ENCODE measurements around the gene HLCS.

HLCS gene

GRCh38 chr21:36769051-36769839 is 197.2 kb downstream of the HLCS start:
- no peak for DNase-seq (ENCODE audit: low spot score)

GRCh38 chr21:36768496-36768895 is 198.0 kb downstream of the HLCS start:
- no peak for DNase-seq (ENCODE audit: low spot score)

- DNase-seq (ENCODE audit: low spot score): no peak
Observed at GRCh38 chr21:36767096-36767495, 199.4 kb downstream of the HLCS start.

- DNase-seq (ENCODE audit: low spot score): no peak
Observed at GRCh38 chr21:36766511-36766910, 200.0 kb downstream of the HLCS start.

- no peak for DNase-seq (ENCODE audit: low spot score)
Observed at GRCh38 chr21:36765229-36765628, 201.2 kb downstream of the HLCS start.

- no peak for DNase-seq (ENCODE audit: low spot score)
Observed at GRCh38 chr21:36763305-36763704, 203.2 kb downstream of the HLCS start.

- DNase-seq (ENCODE audit: low spot score): no peak
Observed at GRCh38 chr21:36762642-36763041, 203.8 kb downstream of the HLCS start.

GRCh38 chr21:36761685-36762084 is 204.8 kb downstream of the HLCS start:
- DNase-seq (ENCODE audit: low spot score): no peak

- DNase-seq (ENCODE audit: low spot score): no peak
Observed at GRCh38 chr21:36759348-36760083, 207.0 kb downstream of the HLCS start.

GRCh38 chr21:36757196-36757595 is 209.3 kb downstream of the HLCS start:
- no peak for DNase-seq (ENCODE audit: low spot score)

GRCh38 chr21:36756527-36756926 is 209.9 kb downstream of the HLCS start:
- DNase-seq (ENCODE audit: low spot score): no peak

- DNase-seq (ENCODE audit: low spot score): no peak
Observed at GRCh38 chr21:36754241-36754898, 212.1 kb downstream of the HLCS start.

GRCh38 chr21:36753556-36753955 is 212.9 kb downstream of the HLCS start:
- no peak for DNase-seq (ENCODE audit: low spot score)

GRCh38 chr21:36751383-36751782 is 215.1 kb downstream of the HLCS start:
- DNase-seq (ENCODE audit: low spot score): no peak

GRCh38 chr21:36750576-36750959 is 215.9 kb downstream of the HLCS start:
- no peak for DNase-seq (ENCODE audit: low spot score)

GRCh38 chr21:36749935-36750575 is 216.4 kb downstream of the HLCS start:
- DNase-seq (ENCODE audit: low spot score): no peak

- peak; percentile 34 for DNase-seq (ENCODE audit: low spot score)
Observed at GRCh38 chr21:36747815-36748383, 218.6 kb downstream of the HLCS start.

- no peak for DNase-seq (ENCODE audit: low spot score)
Observed at GRCh38 chr21:36747041-36747814, 219.2 kb downstream of the HLCS start.

- DNase-seq (ENCODE audit: low spot score): no peak
Observed at GRCh38 chr21:36745459-36745858, 221.0 kb downstream of the HLCS start.

- DNase-seq (ENCODE audit: low spot score): no peak
Observed at GRCh38 chr21:36744560-36745231, 221.8 kb downstream of the HLCS start.

- no peak for DNase-seq (ENCODE audit: low spot score)
Observed at GRCh38 chr21:36744190-36744559, 222.3 kb downstream of the HLCS start.
